ENCODE results near the gene PIP5K1A.

DNA sequence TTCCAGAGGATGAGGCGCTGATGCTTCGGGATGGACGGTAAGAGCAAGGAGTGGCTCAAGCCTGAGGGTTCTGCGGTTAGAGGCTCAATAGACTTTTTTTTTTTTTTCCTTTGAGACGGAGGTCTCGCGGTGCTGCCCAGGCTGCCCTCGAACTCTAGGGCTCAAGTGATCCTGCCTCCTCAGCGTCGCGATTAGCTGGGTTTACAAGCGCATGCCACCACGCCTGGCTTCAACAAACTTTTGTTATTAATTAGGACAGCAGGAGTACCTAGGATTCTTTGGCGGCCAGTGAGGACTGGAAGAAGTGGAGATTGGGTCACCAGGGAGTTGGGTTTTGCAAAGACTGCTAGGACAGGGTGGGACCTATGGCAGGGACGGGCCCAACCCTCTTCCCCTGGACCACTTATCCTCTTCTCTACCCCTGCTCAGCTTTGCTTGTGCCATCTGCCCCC, 31.8 kb upstream of the PIP5K1A start:
- TF ChIP-seq, protein P1, sequence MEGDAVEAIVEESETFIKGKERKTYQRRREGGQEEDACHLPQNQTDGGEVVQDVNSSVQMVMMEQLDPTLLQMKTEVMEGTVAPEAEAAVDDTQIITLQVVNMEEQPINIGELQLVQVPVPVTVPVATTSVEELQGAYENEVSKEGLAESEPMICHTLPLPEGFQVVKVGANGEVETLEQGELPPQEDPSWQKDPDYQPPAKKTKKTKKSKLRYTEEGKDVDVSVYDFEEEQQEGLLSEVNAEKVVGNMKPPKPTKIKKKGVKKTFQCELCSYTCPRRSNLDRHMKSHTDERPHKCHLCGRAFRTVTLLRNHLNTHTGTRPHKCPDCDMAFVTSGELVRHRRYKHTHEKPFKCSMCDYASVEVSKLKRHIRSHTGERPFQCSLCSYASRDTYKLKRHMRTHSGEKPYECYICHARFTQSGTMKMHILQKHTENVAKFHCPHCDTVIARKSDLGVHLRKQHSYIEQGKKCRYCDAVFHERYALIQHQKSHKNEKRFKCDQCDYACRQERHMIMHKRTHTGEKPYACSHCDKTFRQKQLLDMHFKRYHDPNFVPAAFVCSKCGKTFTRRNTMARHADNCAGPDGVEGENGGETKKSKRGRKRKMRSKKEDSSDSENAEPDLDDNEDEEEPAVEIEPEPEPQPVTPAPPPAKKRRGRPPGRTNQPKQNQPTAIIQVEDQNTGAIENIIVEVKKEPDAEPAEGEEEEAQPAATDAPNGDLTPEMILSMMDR (conservative IDR thresholded peaks at IDR 0.05; ENCODE audit: low read depth, low read length) = no peak
- TF ChIP-seq EZH2phosphoT487 (IDR thresholded peaks at IDR 0.05; ENCODE audit: borderline replicate concordance, low read length) = no peak
- no peak for TF ChIP-seq EZH2 (IDR thresholded peaks at IDR 0.05; ENCODE audit: low read length, unreplicated experiment)

All from PC-3 (cell line).